HCT116 (cell line): ENCODE results near the gene C1orf21. TPM values are rescaled to one million over a fixed set of nuclear protein-coding genes. Genes with fewer than 3 reads are reported as not detected.

Experiments
- ATAC-seq: fragments of 200-7000 bp; cut with Tn5 transposase; 2 replicates; pipeline ENCODE4 v1.9.1; 2020; ENCODE audit warnings: mild to moderate bottlenecking, moderate library complexity
- BruUV-seq: library from RNA; stranded (reverse); fragments of 400-500 nt; replicated peaks from 2 replicates; lab custom pipeline; 2021; lab: Mats Ljungman, UMichigan
- CTCF ChIA-PET: fragments of 300-600 bp; sonication (Branson Sonifier 250); formaldehyde crosslinking; loops from one replicate; lab custom pipeline; 2021; ENCODE audit warnings: antibody characterized with exemption; lab: Charles Lee
- POLR2A ChIA-PET: fragments of 300-600, 350-600 bp; sonication (Branson Sonifier 250); formaldehyde crosslinking; loops from one replicate; lab custom pipeline; 2021; ENCODE audit warnings: antibody characterized with exemption; lab: Charles Lee
- RAD21 ChIA-PET, 2 experiments: fragments of 300-600 bp; sonication (Branson Sonifier 250); formaldehyde crosslinking; loops; one replicate each; lab custom pipeline; 2023; ENCODE audit warnings: low total read pairs in 2 of 2; ENCODE audit not compliant: uncharacterized antibody in 2 of 2, unreplicated experiment in 2 of 2, low non-redundant PET in 1 of 2; lab: Charles Lee
- DNase-seq: peaks from one replicate; pipeline ENCODE4 v3.0.0-alpha.2; 2010; ENCODE audit warnings: low read depth, low spot score
- H2AFZ ChIP-seq: fragments of 200-600 bp; shearing (Covaris generic), sonication (generic); 2 replicates; pipeline ENCODE4 v1.6.1; 2017; ENCODE audit warnings: low read depth, mixed run types, mixed read lengths, antibody characterized with exemption, low read length; ENCODE audit not compliant: poor library complexity, severe bottlenecking
- H3K27ac ChIP-seq: 2 replicates; pipeline ENCODE4 v1.5.1; 2012; ENCODE audit warnings: low read depth, low read length
- H3K27me3 ChIP-seq: fragments of 200-600 bp; sonication (generic); 2 replicates; pipeline ENCODE4 v1.6.1; 2016; ENCODE audit warnings: mixed run types, low read length, mixed read lengths; ENCODE audit not compliant: insufficient read depth
- H3K36me3 ChIP-seq, 2 experiments: fragments of 200-500 bp in 1 of 2; fragments of 200-600 bp in 1 of 2; sonication (Bioruptor generic) in 1 of 2; sonication (generic) in 1 of 2; 2 replicates each; pipeline versions ENCODE4 v1.5.1 to v1.6.1; 2014 to 2016; ENCODE audit warnings: low read length in 2 of 2, inconsistent platforms in 1 of 2, mixed read lengths in 1 of 2, mixed run types in 1 of 2; ENCODE audit not compliant: insufficient read depth in 2 of 2, control insufficient read depth in 1 of 2
- H3K4me1 ChIP-seq, 2 experiments: fragments of 200-600 bp in 1 of 2; sonication (generic) in 1 of 2; 2 replicates each; pipeline versions ENCODE4 v1.5.1 to v1.6.1; 2012 to 2017; ENCODE audit warnings: low read length in 2 of 2, inconsistent platforms in 1 of 2, mild to moderate bottlenecking in 1 of 2, mixed read lengths in 1 of 2, mixed run types in 1 of 2, moderate library complexity in 1 of 2; ENCODE audit not compliant: insufficient read depth in 2 of 2, control insufficient read depth in 1 of 2
- H3K4me2 ChIP-seq: fragments of 200-600 bp; sonication (generic); 2 replicates; pipeline ENCODE4 v1.6.1; 2017; ENCODE audit warnings: mixed run types, low read length, mixed read lengths
- H3K4me3 ChIP-seq, 2 experiments: fragments of 200-600 bp in 1 of 2; sonication (generic) in 1 of 2; replicated peaks in 1 of 2; 2 replicates each; pipeline ENCODE4 v1.5.1; 2011 to 2016; ENCODE audit warnings: low read length in 2 of 2, control low read depth in 1 of 2, low read depth in 1 of 2, mild to moderate bottlenecking in 1 of 2, mixed read lengths in 1 of 2, mixed run types in 1 of 2
- H3K79me2 ChIP-seq: fragments of 200-600 bp; sonication (generic); 2 replicates; pipeline ENCODE4 v1.6.1; 2017; ENCODE audit warnings: mild to moderate bottlenecking, mixed run types, low read length, moderate library complexity, mixed read lengths; ENCODE audit not compliant: insufficient read depth
- H3K9ac ChIP-seq: fragments of 200-600 bp; sonication (generic); 2 replicates; pipeline ENCODE4 v1.6.1; 2016; ENCODE audit warnings: low read length, mixed read lengths
- H3K9me2 ChIP-seq: fragments of 200-600 bp; sonication (generic), shearing (Covaris generic); 2 replicates; pipeline ENCODE4 v1.6.1; 2017; ENCODE audit warnings: mixed run types, mild to moderate bottlenecking, moderate library complexity; ENCODE audit not compliant: insufficient read depth
- H3K9me3 ChIP-seq, 2 experiments: fragments of 200-500 bp in 1 of 2; fragments of 200-600 bp in 1 of 2; sonication (Bioruptor generic) in 1 of 2; sonication (generic) in 1 of 2; 2 replicates each; pipeline ENCODE4 v1.6.1; 2014 to 2017; ENCODE audit warnings: low read length in 2 of 2, mixed read lengths in 2 of 2, inconsistent platforms in 1 of 2, low read depth in 1 of 2, mild to moderate bottlenecking in 1 of 2, mixed run types in 1 of 2, moderate library complexity in 1 of 2; ENCODE audit not compliant: control insufficient read depth in 1 of 2, insufficient read depth in 1 of 2
- H4K20me1 ChIP-seq: fragments of 200-600 bp; sonication (generic), shearing (Covaris generic); 2 replicates; pipeline ENCODE4 v1.6.1; 2017; ENCODE audit warnings: mixed run types, mild to moderate bottlenecking, moderate library complexity; ENCODE audit not compliant: insufficient read depth
- ATF3 ChIP-seq: IDR thresholded peaks from 2 replicates; pipeline ENCODE4 v1.6.1; 2012
- CBX3 ChIP-seq: IDR thresholded peaks from 2 replicates; pipeline ENCODE4 v1.6.1; 2012; ENCODE audit warnings: low read depth
- CEBPB ChIP-seq: IDR thresholded peaks from 2 replicates; pipeline ENCODE4 v1.6.1; 2012; ENCODE audit warnings: low read depth
- EGR1 ChIP-seq: IDR thresholded peaks from 2 replicates; pipeline ENCODE4 v1.6.1; 2012; ENCODE audit warnings: low read depth
- ELF1 ChIP-seq: IDR thresholded peaks from 2 replicates; pipeline ENCODE4 v1.6.1; 2012; ENCODE audit warnings: low read depth, borderline replicate concordance
- EZH2 ChIP-seq: fragments of 200-600 bp; sonication (generic); IDR thresholded peaks from 2 replicates; pipeline ENCODE4 v1.6.1; 2017; ENCODE audit warnings: antibody characterized with exemption, mixed run types
- FOSL1 ChIP-seq: IDR thresholded peaks from 2 replicates; pipeline ENCODE4 v1.6.1; 2012; ENCODE audit warnings: low read depth
- JUND ChIP-seq: IDR thresholded peaks from 2 replicates; pipeline ENCODE4 v1.6.1; 2012
- POLR2A ChIP-seq: IDR thresholded peaks from 2 replicates; pipeline ENCODE4 v1.7.0; 2011; ENCODE audit warnings: borderline replicate concordance; ENCODE audit not compliant: insufficient read depth, insufficient read length; ENCODE audit errors: extremely low read depth
- POLR2AphosphoS5 ChIP-seq: IDR thresholded peaks from 2 replicates; pipeline ENCODE4 v1.6.1; 2011; ENCODE audit warnings: mild to moderate bottlenecking, low read depth, low read length, moderate library complexity
- SIN3A ChIP-seq: IDR thresholded peaks from 2 replicates; pipeline ENCODE4 v1.6.1; 2012; ENCODE audit warnings: low read depth
- SP1 ChIP-seq: IDR thresholded peaks from 2 replicates; pipeline ENCODE4 v1.6.1; 2012; ENCODE audit warnings: low read depth
- SRF ChIP-seq: IDR thresholded peaks from 2 replicates; pipeline ENCODE4 v1.6.1; 2012; ENCODE audit warnings: low read depth
- TCF7L2 ChIP-seq: IDR thresholded peaks from 2 replicates; pipeline ENCODE4 v1.7.0; 2011; ENCODE audit warnings: borderline replicate concordance, inconsistent platforms; ENCODE audit not compliant: insufficient read depth, insufficient read length; ENCODE audit errors: extremely low read depth
- YY1 ChIP-seq: IDR thresholded peaks from 2 replicates; pipeline ENCODE4 v1.6.1; 2011; ENCODE audit warnings: low read length, low read depth, moderate library complexity, mild to moderate bottlenecking; ENCODE audit not compliant: insufficient replicate concordance; ENCODE audit errors: extremely low read depth
- ZBTB33 ChIP-seq: IDR thresholded peaks from 2 replicates; pipeline ENCODE4 v1.6.1; 2011; ENCODE audit warnings: mild to moderate bottlenecking, low read length, moderate library complexity; ENCODE audit not compliant: insufficient replicate concordance; ENCODE audit errors: extremely low read depth
- ZFX ChIP-seq: fragments of 450-650 bp; IDR thresholded peaks from 2 replicates; pipeline ENCODE4 v1.6.1; 2017
- intact Hi-C: fragments of 100-400 bp; cut with micrococcal nuclease; formaldehyde crosslinking; loops from 2 replicates; pipeline ENCODE4 v1.10.0; 2022
- total RNA-seq: library from RNA; stranded (reverse); gene quantifications from one replicate; pipeline ENCODE4 v1.2.1, GENCODE V29; 2021; ENCODE audit not compliant: unreplicated experiment
- TF ChIP-seq, protein P1 (sequence below), 3 experiments: fragments of 200-600 bp in 1 of 3; sonication (generic) in 1 of 3; IDR thresholded peaks in 2 of 3; conservative IDR thresholded peaks in 1 of 3; 2 replicates each; pipeline ENCODE4 v1.5.1; 2012 to 2017; ENCODE audit warnings: low read depth in 2 of 3, low read length in 2 of 3, antibody characterized with exemption in 1 of 3, borderline replicate concordance in 1 of 3, control low read depth in 1 of 3, mild to moderate bottlenecking in 1 of 3, mixed read lengths in 1 of 3, mixed run types in 1 of 3, moderate library complexity in 1 of 3; ENCODE audit not compliant: insufficient read depth in 1 of 3
- TF ChIP-seq, protein P2 (sequence below): IDR thresholded peaks from 2 replicates; pipeline ENCODE4 v1.6.1; 2012; ENCODE audit warnings: low read depth

C1orf21 gene
- total RNA-seq, 1 experiment from 2014 or later = 8.9 TPM

DNA sequence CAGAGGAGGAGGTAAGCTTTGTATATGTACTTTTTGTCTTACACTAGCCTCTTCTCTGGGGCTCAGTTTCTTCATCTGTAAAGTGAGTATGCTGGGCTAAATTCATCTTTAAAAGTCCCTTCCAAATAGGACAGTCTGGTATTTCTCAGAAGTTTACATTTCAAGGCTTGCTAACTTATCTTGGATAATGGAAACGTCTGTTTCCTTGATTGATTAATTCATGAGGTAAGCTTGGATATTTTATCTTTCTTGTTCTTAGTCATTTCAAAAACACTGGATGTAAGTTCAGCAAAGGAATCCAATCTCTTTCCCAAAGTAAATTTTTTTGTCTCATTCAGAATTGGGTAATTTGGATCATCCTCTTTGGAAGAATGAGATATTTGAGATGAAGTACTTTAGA, 256.8 kb downstream of the C1orf21 start:
- ChIA-PET POLR2A (no interaction called here), RAD21 (no interaction called here), CTCF (no interaction called here)
- TF ChIP-seq ATF3 = no peak
- TF ChIP-seq ELF1 = no peak
- TF ChIP-seq CEBPB = no peak
- TF ChIP-seq POLR2AphosphoS5 = no peak
- TF ChIP-seq, protein P1, sequence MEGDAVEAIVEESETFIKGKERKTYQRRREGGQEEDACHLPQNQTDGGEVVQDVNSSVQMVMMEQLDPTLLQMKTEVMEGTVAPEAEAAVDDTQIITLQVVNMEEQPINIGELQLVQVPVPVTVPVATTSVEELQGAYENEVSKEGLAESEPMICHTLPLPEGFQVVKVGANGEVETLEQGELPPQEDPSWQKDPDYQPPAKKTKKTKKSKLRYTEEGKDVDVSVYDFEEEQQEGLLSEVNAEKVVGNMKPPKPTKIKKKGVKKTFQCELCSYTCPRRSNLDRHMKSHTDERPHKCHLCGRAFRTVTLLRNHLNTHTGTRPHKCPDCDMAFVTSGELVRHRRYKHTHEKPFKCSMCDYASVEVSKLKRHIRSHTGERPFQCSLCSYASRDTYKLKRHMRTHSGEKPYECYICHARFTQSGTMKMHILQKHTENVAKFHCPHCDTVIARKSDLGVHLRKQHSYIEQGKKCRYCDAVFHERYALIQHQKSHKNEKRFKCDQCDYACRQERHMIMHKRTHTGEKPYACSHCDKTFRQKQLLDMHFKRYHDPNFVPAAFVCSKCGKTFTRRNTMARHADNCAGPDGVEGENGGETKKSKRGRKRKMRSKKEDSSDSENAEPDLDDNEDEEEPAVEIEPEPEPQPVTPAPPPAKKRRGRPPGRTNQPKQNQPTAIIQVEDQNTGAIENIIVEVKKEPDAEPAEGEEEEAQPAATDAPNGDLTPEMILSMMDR (IDR thresholded peaks at IDR 0.05 in 2 of 3, conservative IDR thresholded peaks at IDR 0.05 in 1 of 3; ENCODE audit: borderline replicate concordance in 1 of 3, insufficient read depth in 1 of 3, low read depth in 2 of 3, low read length in 2 of 3) = no peak
- TF ChIP-seq FOSL1 = no peak
- TF ChIP-seq SIN3A = no peak
- no peak for TF ChIP-seq ZBTB33
- TF ChIP-seq, protein P2, sequence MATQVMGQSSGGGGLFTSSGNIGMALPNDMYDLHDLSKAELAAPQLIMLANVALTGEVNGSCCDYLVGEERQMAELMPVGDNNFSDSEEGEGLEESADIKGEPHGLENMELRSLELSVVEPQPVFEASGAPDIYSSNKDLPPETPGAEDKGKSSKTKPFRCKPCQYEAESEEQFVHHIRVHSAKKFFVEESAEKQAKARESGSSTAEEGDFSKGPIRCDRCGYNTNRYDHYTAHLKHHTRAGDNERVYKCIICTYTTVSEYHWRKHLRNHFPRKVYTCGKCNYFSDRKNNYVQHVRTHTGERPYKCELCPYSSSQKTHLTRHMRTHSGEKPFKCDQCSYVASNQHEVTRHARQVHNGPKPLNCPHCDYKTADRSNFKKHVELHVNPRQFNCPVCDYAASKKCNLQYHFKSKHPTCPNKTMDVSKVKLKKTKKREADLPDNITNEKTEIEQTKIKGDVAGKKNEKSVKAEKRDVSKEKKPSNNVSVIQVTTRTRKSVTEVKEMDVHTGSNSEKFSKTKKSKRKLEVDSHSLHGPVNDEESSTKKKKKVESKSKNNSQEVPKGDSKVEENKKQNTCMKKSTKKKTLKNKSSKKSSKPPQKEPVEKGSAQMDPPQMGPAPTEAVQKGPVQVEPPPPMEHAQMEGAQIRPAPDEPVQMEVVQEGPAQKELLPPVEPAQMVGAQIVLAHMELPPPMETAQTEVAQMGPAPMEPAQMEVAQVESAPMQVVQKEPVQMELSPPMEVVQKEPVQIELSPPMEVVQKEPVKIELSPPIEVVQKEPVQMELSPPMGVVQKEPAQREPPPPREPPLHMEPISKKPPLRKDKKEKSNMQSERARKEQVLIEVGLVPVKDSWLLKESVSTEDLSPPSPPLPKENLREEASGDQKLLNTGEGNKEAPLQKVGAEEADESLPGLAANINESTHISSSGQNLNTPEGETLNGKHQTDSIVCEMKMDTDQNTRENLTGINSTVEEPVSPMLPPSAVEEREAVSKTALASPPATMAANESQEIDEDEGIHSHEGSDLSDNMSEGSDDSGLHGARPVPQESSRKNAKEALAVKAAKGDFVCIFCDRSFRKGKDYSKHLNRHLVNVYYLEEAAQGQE = no peak
- no peak for TF ChIP-seq TCF7L2
- no peak for TF ChIP-seq SP1
- no peak for TF ChIP-seq YY1
- TF ChIP-seq SRF = no peak
- no peak for TF ChIP-seq POLR2A
- TF ChIP-seq EGR1 = no peak
- TF ChIP-seq ZFX = no peak
- no peak for TF ChIP-seq EZH2
- no peak for TF ChIP-seq JUND
- TF ChIP-seq CBX3 = no peak
- Histone ChIP-seq H2AFZ (no peak overlapping the region), H4K20me1 (no peaks in the 10 kb centered on the region), H3K4me3 (no peak overlapping the region), H3K4me1 (no peaks in the 10 kb centered on the region), H3K9me2 (no peaks in the 10 kb centered on the region), H3K9ac (no peak overlapping the region), H3K36me3 (no peaks in the 10 kb centered on the region), H3K4me2 (no peak overlapping the region), H3K27me3 (no peaks in the 10 kb centered on the region), H3K9me3 (no peaks in the 10 kb centered on the region), H3K79me2 (no peaks in the 10 kb centered on the region), H3K27ac (no peak overlapping the region)
- DNase-seq (no peak), ATAC-seq (no peak)
- intact Hi-C loops = no loop called here
- BruUV-seq = no TSS peak
